Spleen (tissue), 11 donors: ENCODE data around the gene RAC2. TPM values are rescaled to one million over a fixed set of nuclear protein-coding genes. Genes with fewer than 3 reads are reported as not detected.
A peak's percentile ranks its signal among the peaks of the same experiment; 100 is the strongest.

Experiments
- DNase-seq: peaks from one replicate; pipeline ENCODE4 v3.0.0-alpha.2; 2020
- H3K27ac ChIP-seq, 8 donors: fragments of 200-600 bp; sonication (generic) in 7 of 8; 1 replicate in 4 of 8; 2 replicates in 4 of 8; pipeline versions ENCODE4 v1.5.0 to v1.8.0; 2016 to 2021; ENCODE audit warnings: inconsistent platforms in 4 of 8, mild to moderate bottlenecking in 4 of 8, moderate library complexity in 1 of 8
- H3K27me3 ChIP-seq, 7 donors: fragments of 200-600 bp; sonication (generic) in 6 of 7; replicated peaks in 1 of 7; 1 replicate in 4 of 7; 2 replicates in 3 of 7; pipeline versions ENCODE4 v1.5.0 to v1.8.0; 2016 to 2021; ENCODE audit warnings: inconsistent platforms in 3 of 7, mild to moderate bottlenecking in 1 of 7
- H3K36me3 ChIP-seq, 6 donors: fragments of 200-600 bp; sonication (generic) in 5 of 6; 1 replicate in 4 of 6; 2 replicates in 2 of 6; pipeline versions ENCODE4 v1.5.0 to v1.8.0; 2016 to 2021; ENCODE audit warnings: inconsistent platforms in 2 of 6
- H3K4me1 ChIP-seq, 6 donors: fragments of 200-600 bp; sonication (generic) in 5 of 6; 1 replicate in 3 of 6; 2 replicates in 3 of 6; pipeline versions ENCODE4 v1.5.0 to v1.8.0; 2016 to 2021; ENCODE audit warnings: inconsistent platforms in 3 of 6
- H3K4me3 ChIP-seq, 8 donors: fragments of 200-600 bp; sonication (generic) in 7 of 8; 1 replicate in 4 of 8; 2 replicates in 4 of 8; pipeline versions ENCODE4 v1.5.0 to v1.8.0; 2016 to 2021; ENCODE audit warnings: inconsistent platforms in 4 of 8, mild to moderate bottlenecking in 4 of 8, moderate library complexity in 2 of 8
- H3K9me3 ChIP-seq, 8 donors: fragments of 200-600 bp; sonication (generic) in 7 of 8; 1 replicate in 4 of 8; 2 replicates in 4 of 8; pipeline versions ENCODE4 v1.5.0 to v1.8.0; 2016 to 2021; ENCODE audit warnings: inconsistent platforms in 4 of 8
- POLR2A ChIP-seq, 3 donors: fragments of 450-650 bp; IDR thresholded peaks; one replicate each; pipeline ENCODE4 v1.5.1; 2017; ENCODE audit warnings: antibody characterized with exemption in 3 of 3, mild to moderate bottlenecking in 1 of 3
- POLR2AphosphoS5 ChIP-seq, 3 donors: sonication (generic); formaldehyde crosslinking; IDR thresholded peaks; one replicate each; pipeline ENCODE4 v1.5.1; 2017; ENCODE audit warnings: antibody characterized with exemption in 3 of 3
- WGBS, 5 donors: extraction: QIAGEN DNeasy Blood & Tissue Kit in 3 of 5; methylation state at CpG; one replicate each; pipeline versions ENCODE4 v1.1.5 to v1.1.7; 2013 to 2018; 5-methylcytosine and 5-hydroxymethylcytosine counted together
- intact Hi-C: fragments of 100-400 bp; cut with DNase I; formaldehyde crosslinking; loops from one replicate; pipeline ENCODE4 v1.15.0; 2023; ENCODE audit warnings: low total_unique reads
- polyA plus RNA-seq, 3 donors: library from polyadenylated mRNA; stranded (reverse); fragments of 200-250 nt; gene quantifications; one replicate each; pipeline ENCODE4 v1.2.1, GENCODE V29; 2013
- total RNA-seq, 7 donors: library from RNA; depleted of rRNA in 3 of 7; stranded (reverse); fragments of >200 nt in 3 of 7; fragmentation: NEBNext Ultra II Directional in 4 of 7; extraction: Animal tissue kit (Norgen Biotek cat#: 25700) in 4 of 7; gene quantifications; one replicate each; pipeline versions ENCODE4 v1.1.0 to v1.2.1, GENCODE V29; 2016 to 2021
- TF ChIP-seq, protein P1 (sequence below), 11 experiments: fragments of 200-600 bp in 7 of 11; fragments of 450-650 bp in 4 of 11; sonication (generic) in 4 of 11; IDR thresholded peaks in 8 of 11; conservative IDR thresholded peaks in 3 of 11; 1 replicate in 7 of 11; 2 replicates in 4 of 11; pipeline versions ENCODE4 v1.4.0 to v1.8.0; 2016 to 2021; ENCODE audit warnings: antibody characterized with exemption in 11 of 11, inconsistent platforms in 4 of 11, mild to moderate bottlenecking in 1 of 11
- donor health status: healthy with polysubstance abuse.
- donor health status: DM: no; HTN: no; CAD: no; lungs with moderate emphysema.
- donor health status: DM: no; HTN: no; CAD: no.
- donor health status: Bipolar disorder and iron deficiency.
- donor health status: healthy.
- donor health status: DM: no; HTN: no; CAD: no.
- donor health status: DM: yes; HTN: yes; CAD: no.

RAC2 gene
- total and polyA plus RNA-seq, 10 donors, result 270 to 493 (median 393) TPM

DNA sequence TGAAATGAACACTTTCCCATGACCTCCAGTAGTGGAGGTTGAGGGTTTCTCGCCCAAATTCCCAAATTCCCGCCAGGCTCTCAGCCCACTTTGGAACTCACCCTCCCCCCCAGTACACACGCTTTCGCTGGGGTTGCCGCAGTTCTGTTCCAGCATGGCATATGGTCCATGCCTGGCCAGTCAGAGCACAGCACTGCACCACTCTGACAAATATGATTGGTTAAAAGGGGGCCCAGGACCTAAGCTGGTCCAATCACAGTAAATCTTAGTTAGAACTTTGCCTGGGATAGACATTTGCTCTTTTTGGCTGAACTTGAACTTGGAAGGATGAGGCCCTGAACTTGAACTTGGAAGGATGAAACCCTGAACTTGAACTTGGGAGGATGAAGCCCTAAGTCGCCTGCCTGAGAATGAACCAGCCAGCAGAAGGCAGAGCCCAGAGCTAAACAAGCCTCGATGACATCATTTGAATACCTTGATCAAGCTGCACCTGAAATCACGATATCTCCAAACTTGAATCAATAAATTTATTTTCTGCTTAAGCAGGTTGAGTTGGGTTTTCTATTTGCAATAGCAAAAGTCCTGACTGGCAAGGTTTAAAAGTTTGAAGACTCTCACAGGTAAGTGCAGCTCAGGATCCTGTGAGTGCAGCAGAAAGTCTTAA lies 19.2 kb downstream of the RAC2 start:
- intact Hi-C loops, result no loop called here
- 60 to 73% (median 64%) methylated on average over 8 of the region's 8 CpGs for WGBS, 5 donors

DNA sequence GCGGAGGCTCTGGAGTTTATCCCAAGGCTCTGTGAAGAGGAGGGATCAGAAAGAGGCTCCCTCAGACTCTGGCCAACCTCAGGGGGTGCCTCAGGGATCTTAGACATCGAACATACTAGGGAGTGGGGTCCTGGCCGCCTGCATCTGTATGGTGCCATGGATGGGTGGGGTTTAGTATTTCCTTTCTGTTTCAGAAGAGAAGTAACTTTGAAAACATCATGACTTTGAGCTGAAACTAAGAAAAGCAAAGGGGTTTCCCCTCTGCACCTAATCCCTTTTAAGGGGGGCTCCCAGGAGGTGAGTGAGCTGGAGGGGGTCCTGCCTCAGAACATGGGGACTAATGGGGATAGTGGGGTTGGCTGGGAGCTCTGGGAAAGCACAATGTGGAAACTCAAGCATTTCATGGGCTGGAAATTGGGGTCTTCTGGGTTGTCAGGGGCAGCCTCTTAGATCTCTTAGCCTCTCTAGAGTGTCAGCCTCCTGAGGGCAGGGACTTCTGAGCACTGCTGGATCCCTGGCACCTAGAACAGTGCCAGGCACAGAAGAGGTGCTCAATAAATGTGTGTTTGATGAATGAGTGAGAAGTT lies 20.0 kb downstream of the RAC2 start:
- intact Hi-C loops, result no loop called here
- DNase-seq, result no peak
- Histone ChIP-seq H3K4me1 (peaks cover 44 to 94% (median 88%) of the 10 kb centered on the region in 6 donors), H3K36me3 (peaks cover 0 to 50% (median 28%) of the 10 kb centered on the region in 6 donors), H3K27ac (peak overlapping the region; percentile 60 to 95 (median 92)), H3K27me3 (no peaks in the 10 kb centered on the region), H3K4me3 (peak overlapping the region in 1 of 8 donors; percentile 29), H3K9me3 (no peaks in the 10 kb centered on the region)
- WGBS, 5 donors, result 37 to 58% (median 51%) methylated on average over 3 of the region's 3 CpGs
- TF ChIP-seq, protein P1, sequence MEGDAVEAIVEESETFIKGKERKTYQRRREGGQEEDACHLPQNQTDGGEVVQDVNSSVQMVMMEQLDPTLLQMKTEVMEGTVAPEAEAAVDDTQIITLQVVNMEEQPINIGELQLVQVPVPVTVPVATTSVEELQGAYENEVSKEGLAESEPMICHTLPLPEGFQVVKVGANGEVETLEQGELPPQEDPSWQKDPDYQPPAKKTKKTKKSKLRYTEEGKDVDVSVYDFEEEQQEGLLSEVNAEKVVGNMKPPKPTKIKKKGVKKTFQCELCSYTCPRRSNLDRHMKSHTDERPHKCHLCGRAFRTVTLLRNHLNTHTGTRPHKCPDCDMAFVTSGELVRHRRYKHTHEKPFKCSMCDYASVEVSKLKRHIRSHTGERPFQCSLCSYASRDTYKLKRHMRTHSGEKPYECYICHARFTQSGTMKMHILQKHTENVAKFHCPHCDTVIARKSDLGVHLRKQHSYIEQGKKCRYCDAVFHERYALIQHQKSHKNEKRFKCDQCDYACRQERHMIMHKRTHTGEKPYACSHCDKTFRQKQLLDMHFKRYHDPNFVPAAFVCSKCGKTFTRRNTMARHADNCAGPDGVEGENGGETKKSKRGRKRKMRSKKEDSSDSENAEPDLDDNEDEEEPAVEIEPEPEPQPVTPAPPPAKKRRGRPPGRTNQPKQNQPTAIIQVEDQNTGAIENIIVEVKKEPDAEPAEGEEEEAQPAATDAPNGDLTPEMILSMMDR (IDR thresholded peaks at IDR 0.05 in 8 of 11, conservative IDR thresholded peaks at IDR 0.05 in 3 of 11), result no peak
- TF ChIP-seq POLR2AphosphoS5 (IDR thresholded peaks at IDR 0.05), result peak in 2 of 3 donors; percentile 15 to 22

More for the DNA sequence above, 19.2 kb downstream of the RAC2 start:
- H3K27me3 ChIP-seq, result no peaks in the 10 kb centered on the region
- TF ChIP-seq POLR2AphosphoS5 (IDR thresholded peaks at IDR 0.05) (peak in 1 of 3 donors; percentile 23), POLR2A (IDR thresholded peaks at IDR 0.05) (no peak)
- TF ChIP-seq, protein P1 (IDR thresholded peaks at IDR 0.05 in 8 of 11, conservative IDR thresholded peaks at IDR 0.05 in 3 of 11), result no peak
- peak overlapping the region; percentile 60 to 95 (median 92) for H3K27ac ChIP-seq
- H3K4me1 ChIP-seq, result peaks cover 50 to 94% (median 88%) of the 10 kb centered on the region in 6 donors
- no peak for DNase-seq
- H3K36me3 ChIP-seq, result peaks cover 0 to 58% (median 28%) of the 10 kb centered on the region in 6 donors
- H3K4me3 ChIP-seq, result peak overlapping the region in 1 of 8 donors; percentile 29
- H3K9me3 ChIP-seq, result no peaks in the 10 kb centered on the region

DNA sequence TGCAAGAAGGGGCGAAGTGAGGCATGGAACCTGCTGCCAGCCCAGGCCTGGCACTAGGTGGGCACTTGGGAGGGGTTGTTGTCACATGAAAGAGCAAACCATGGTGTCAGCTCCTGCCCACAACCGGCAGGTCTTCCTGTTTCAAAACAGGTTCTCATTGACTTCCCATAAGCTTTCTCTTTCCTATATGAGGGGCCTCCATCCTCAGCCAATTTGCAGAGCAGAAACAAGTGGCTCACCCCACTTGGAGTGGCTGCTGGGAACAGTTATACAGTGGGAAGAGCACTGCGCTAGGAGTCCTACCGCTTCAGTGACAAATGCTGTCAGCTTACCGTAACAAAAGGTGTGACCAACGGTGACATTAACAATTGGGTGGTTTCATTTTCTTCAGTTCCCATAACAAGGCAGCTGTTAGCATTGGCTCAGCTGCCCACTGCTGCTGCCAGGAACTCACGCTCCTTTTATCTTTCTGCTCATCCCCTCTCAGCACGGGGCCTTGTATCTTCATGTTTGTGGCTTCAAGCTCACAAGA lies 21.6 kb downstream of the RAC2 start:
- H3K4me1 ChIP-seq, result peaks cover 34 to 94% (median 86%) of the 10 kb centered on the region in 6 donors
- peaks cover 0 to 35% (median 21%) of the 10 kb centered on the region in 6 donors for H3K36me3 ChIP-seq
- no peaks in the 10 kb centered on the region for H3K9me3 ChIP-seq
- TF ChIP-seq POLR2AphosphoS5 (IDR thresholded peaks at IDR 0.05) (peak; percentile 26 to 67 (median 63)), POLR2A (IDR thresholded peaks at IDR 0.05) (no peak)
- TF ChIP-seq, protein P1 (IDR thresholded peaks at IDR 0.05 in 8 of 11, conservative IDR thresholded peaks at IDR 0.05 in 3 of 11), result peak in 1 of 11 experiments; percentile 15
- WGBS, 5 donors, result 25 to 34% (median 28%) methylated on average over 8 of the region's 8 CpGs
- no peaks in the 10 kb centered on the region for H3K27me3 ChIP-seq
- peak overlapping the region; percentile 61 to 95 (median 92) for H3K27ac ChIP-seq
- DNase-seq, result peak; percentile 91
- intact Hi-C loops, result no loop called here
- H3K4me3 ChIP-seq, result peak overlapping the region in 1 of 8 donors; percentile 50
